Neural crest cell (in vitro differentiated cells): ENCODE results near the gene OST4. TPM values are rescaled to one million over a fixed set of nuclear protein-coding genes. Genes with fewer than 3 reads are reported as not detected.

Source experiments
- DNase-seq: peaks from one replicate; pipeline ENCODE4 v3.0.0; 2021; ENCODE audit warnings: low read depth, mixed read lengths, low spot score
- H3K27ac Mint-ChIP-seq: one replicate; pipeline ENCODE4 v1.8.0; 2021; ENCODE audit warnings: mild to moderate bottlenecking, mixed read lengths; ENCODE audit not compliant: unreplicated experiment
- H3K27me3 Mint-ChIP-seq: 2 replicates; pipeline ENCODE4 v1.8.0; 2021; ENCODE audit warnings: low read depth, mild to moderate bottlenecking, mixed read lengths
- H3K36me3 Mint-ChIP-seq: 2 replicates; pipeline ENCODE4 v1.8.0; 2021; ENCODE audit warnings: low read depth, mild to moderate bottlenecking, mixed read lengths
- H3K4me1 Mint-ChIP-seq: 2 replicates; pipeline ENCODE4 v1.8.0; 2021; ENCODE audit warnings: mixed read lengths
- H3K4me3 Mint-ChIP-seq: one replicate; pipeline ENCODE4 v1.8.0; 2021; ENCODE audit warnings: mild to moderate bottlenecking, mixed read lengths
- H3K9me3 Mint-ChIP-seq: 2 replicates; pipeline ENCODE4 v1.8.0; 2021; ENCODE audit warnings: mixed read lengths
- total RNA-seq: library from RNA; stranded (reverse); gene quantifications from 2 replicates; pipeline ENCODE4 v1.2.1, GENCODE V29; 2021
- TF ChIP-seq, protein P1 (sequence below): fragments of 200-600 bp; sonication (generic); conservative IDR thresholded peaks from 2 replicates; pipeline ENCODE4 v1.5.0; 2021; ENCODE audit warnings: antibody characterized with exemption, mild to moderate bottlenecking

OST4 gene
- total RNA-seq, 1 donor from 2014 or later, result 232 TPM

GRCh38 chr2:27040282-27040681 lies 31.2 kb downstream of the OST4 start:
- DNase-seq, result no peak
- no peaks in the 10 kb centered on the region for H3K9me3 Mint-ChIP-seq
- no peak overlapping the region for H3K27ac Mint-ChIP-seq
- H3K27me3 Mint-ChIP-seq, result no peaks in the 10 kb centered on the region
- TF ChIP-seq, protein P1, sequence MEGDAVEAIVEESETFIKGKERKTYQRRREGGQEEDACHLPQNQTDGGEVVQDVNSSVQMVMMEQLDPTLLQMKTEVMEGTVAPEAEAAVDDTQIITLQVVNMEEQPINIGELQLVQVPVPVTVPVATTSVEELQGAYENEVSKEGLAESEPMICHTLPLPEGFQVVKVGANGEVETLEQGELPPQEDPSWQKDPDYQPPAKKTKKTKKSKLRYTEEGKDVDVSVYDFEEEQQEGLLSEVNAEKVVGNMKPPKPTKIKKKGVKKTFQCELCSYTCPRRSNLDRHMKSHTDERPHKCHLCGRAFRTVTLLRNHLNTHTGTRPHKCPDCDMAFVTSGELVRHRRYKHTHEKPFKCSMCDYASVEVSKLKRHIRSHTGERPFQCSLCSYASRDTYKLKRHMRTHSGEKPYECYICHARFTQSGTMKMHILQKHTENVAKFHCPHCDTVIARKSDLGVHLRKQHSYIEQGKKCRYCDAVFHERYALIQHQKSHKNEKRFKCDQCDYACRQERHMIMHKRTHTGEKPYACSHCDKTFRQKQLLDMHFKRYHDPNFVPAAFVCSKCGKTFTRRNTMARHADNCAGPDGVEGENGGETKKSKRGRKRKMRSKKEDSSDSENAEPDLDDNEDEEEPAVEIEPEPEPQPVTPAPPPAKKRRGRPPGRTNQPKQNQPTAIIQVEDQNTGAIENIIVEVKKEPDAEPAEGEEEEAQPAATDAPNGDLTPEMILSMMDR, result no peak
- no peak overlapping the region for H3K4me3 Mint-ChIP-seq
- no peaks in the 10 kb centered on the region for H3K4me1 Mint-ChIP-seq
- H3K36me3 Mint-ChIP-seq, result peaks cover 2% of the 10 kb centered on the region

- no peaks in the 10 kb centered on the region for H3K4me1 Mint-ChIP-seq
- DNase-seq, result no peak
- H3K27ac Mint-ChIP-seq, result no peak overlapping the region
- TF ChIP-seq, protein P1, result no peak
- no peak overlapping the region for H3K4me3 Mint-ChIP-seq
- H3K27me3 Mint-ChIP-seq, result no peaks in the 10 kb centered on the region
- peaks cover 2% of the 10 kb centered on the region for H3K36me3 Mint-ChIP-seq
- H3K9me3 Mint-ChIP-seq, result no peaks in the 10 kb centered on the region
Measured at GRCh38 chr2:27039871-27040270, 31.6 kb downstream of the OST4 start.

- no peaks in the 10 kb centered on the region for H3K9me3 Mint-ChIP-seq
Measured at GRCh38 chr2:27039426-27039825, 32.0 kb downstream of the OST4 start.

GRCh38 chr2:27038631-27039339 lies 32.7 kb downstream of the OST4 start:
- no peaks in the 10 kb centered on the region for H3K9me3 Mint-ChIP-seq
- peaks cover 2% of the 10 kb centered on the region for H3K36me3 Mint-ChIP-seq
- DNase-seq, result no peak
- TF ChIP-seq, protein P1, result no peak
- H3K27ac Mint-ChIP-seq, result no peak overlapping the region
- H3K4me1 Mint-ChIP-seq, result peaks cover 6% of the 10 kb centered on the region
- H3K4me3 Mint-ChIP-seq, result no peak overlapping the region
- H3K27me3 Mint-ChIP-seq, result no peaks in the 10 kb centered on the region

More at GRCh38 chr2:27039426-27039825, 32.0 kb downstream of the OST4 start:
- TF ChIP-seq, protein P1, result no peak
- no peaks in the 10 kb centered on the region for H3K4me1 Mint-ChIP-seq
- no peak overlapping the region for H3K27ac Mint-ChIP-seq
- H3K4me3 Mint-ChIP-seq, result no peak overlapping the region
- no peak for DNase-seq
- no peaks in the 10 kb centered on the region for H3K27me3 Mint-ChIP-seq
- H3K36me3 Mint-ChIP-seq, result peaks cover 2% of the 10 kb centered on the region

DNA sequence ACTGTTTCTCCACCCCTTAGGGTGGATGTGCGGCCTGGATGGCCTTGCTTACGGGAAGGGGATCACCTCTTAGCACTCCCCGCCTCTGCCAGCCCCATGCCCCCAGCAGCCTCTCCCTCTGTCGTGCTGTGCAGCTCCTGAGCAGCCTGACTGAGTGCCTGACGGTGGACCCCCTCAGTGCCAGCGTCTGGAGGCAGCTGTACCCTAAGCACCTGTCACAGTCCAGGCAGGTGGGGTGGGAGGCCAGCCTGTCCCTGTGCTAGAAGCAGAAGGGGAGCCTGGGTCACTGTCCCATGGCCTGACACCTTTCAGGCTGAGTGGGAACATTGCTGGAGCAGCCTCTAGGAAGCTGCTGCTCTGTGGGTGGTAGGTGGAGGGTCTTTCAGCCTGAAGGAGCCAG lies 33.4 kb downstream of the OST4 start:
- no peaks in the 10 kb centered on the region for H3K27me3 Mint-ChIP-seq
- H3K27ac Mint-ChIP-seq, result no peak overlapping the region
- H3K36me3 Mint-ChIP-seq, result peaks cover 2% of the 10 kb centered on the region
- no peak for DNase-seq
- TF ChIP-seq, protein P1, result no peak
- peaks cover 13% of the 10 kb centered on the region for H3K4me1 Mint-ChIP-seq
- H3K9me3 Mint-ChIP-seq, result no peaks in the 10 kb centered on the region
- no peak overlapping the region for H3K4me3 Mint-ChIP-seq
